Ecto neural progenitor cell (in vitro differentiated cells): ENCODE measurements around the gene IMPG1.

ENCODE experiments used
- DNase-seq: peaks from one replicate; pipeline ENCODE4 v3.0.0-alpha.2; 2018; ENCODE audit warnings: low spot score

The IMPG1 gene

GRCh38 chr6:76072562-76072961, at the start of gene IMPG1:
TSS of gene IMPG1 (minus strand) at chr6:76072662. CDS start at chr6:76072488, 174 bp downstream.
- no peak for DNase-seq

GRCh38 chr6:76120302-76120701, 47.8 kb upstream of the IMPG1 start:
- DNase-seq: no peak

GRCh38 chr6:76073281-76073680, 819 bp upstream of the IMPG1 start:
- no peak for DNase-seq

- no peak for DNase-seq
These were observed 15.0 kb downstream of the IMPG1 start for GRCh38 chr6:76057469-76057868.

- no peak for DNase-seq
These were observed 20.1 kb downstream of the IMPG1 start for GRCh38 chr6:76052314-76052713.

- no peak for DNase-seq
These were observed 28.8 kb downstream of the IMPG1 start for GRCh38 chr6:76043690-76044089.

GRCh38 chr6:76035713-76036112, 36.7 kb downstream of the IMPG1 start:
- DNase-seq: no peak

- DNase-seq: no peak
These were observed 46.4 kb downstream of the IMPG1 start for GRCh38 chr6:76026101-76026500.

GRCh38 chr6:76014626-76015530, 57.6 kb downstream of the IMPG1 start:
- DNase-seq: no peak

GRCh38 chr6:76004202-76004601, 68.3 kb downstream of the IMPG1 start:
- DNase-seq: no peak

GRCh38 chr6:76003686-76004085, 68.8 kb downstream of the IMPG1 start:
- no peak for DNase-seq

GRCh38 chr6:76003113-76003512, 69.3 kb downstream of the IMPG1 start:
- no peak for DNase-seq

- no peak for DNase-seq
These were observed 71.8 kb downstream of the IMPG1 start for GRCh38 chr6:76000629-76001028.

- DNase-seq: no peak
These were observed 74.8 kb downstream of the IMPG1 start for GRCh38 chr6:75997696-75998095.

- no peak for DNase-seq
These were observed 79.0 kb downstream of the IMPG1 start for GRCh38 chr6:75993236-75994162.

- DNase-seq: no peak
These were observed 80.5 kb downstream of the IMPG1 start for GRCh38 chr6:75991941-75992340.

- DNase-seq: no peak
These were observed 85.5 kb downstream of the IMPG1 start for GRCh38 chr6:75986935-75987334.

- DNase-seq: no peak
These were observed 96.6 kb downstream of the IMPG1 start for GRCh38 chr6:75975904-75976303.

- no peak for DNase-seq
These were observed 102.4 kb downstream of the IMPG1 start for GRCh38 chr6:75970093-75970492.

- no peak for DNase-seq
These were observed 104.3 kb downstream of the IMPG1 start for GRCh38 chr6:75968143-75968542.

- no peak for DNase-seq
These were observed 108.9 kb downstream of the IMPG1 start for GRCh38 chr6:75963569-75963968.

GRCh38 chr6:75952128-75952527, 120.3 kb downstream of the IMPG1 start:
- no peak for DNase-seq

- no peak for DNase-seq
These were observed 124.5 kb downstream of the IMPG1 start for GRCh38 chr6:75947935-75948334.
